ENCODE measurements around the gene CNTN5.

GRCh38 chr11:100354736-100355135 lies 1334.0 kb downstream of the CNTN5 start:
- no peak for TF ChIP-seq CTCF (conservative IDR thresholded peaks at IDR 0.05 in 1 of 2, IDR thresholded peaks at IDR 0.05 in 1 of 2; ENCODE audit: low read depth in 1 of 2, low read length in 2 of 2)
- no peak for TF ChIP-seq EZH2 (IDR thresholded peaks at IDR 0.05; ENCODE audit: low read length, missing control alignments)
